ENCODE results near the gene NLRP6.

NLRP6 gene

GRCh38 chr11:278001-278951 is at the start of gene NLRP6:
Gene NLRP6, plus strand, starts transcription at chr11:278407. Its CDS starts 163 bp downstream, at chr11:278570.
- H3K27me3 Mint-ChIP-seq (ENCODE audit: low read depth, poor library complexity) = peaks cover 2% of the 10 kb centered on the region
- peaks cover 30% of the 10 kb centered on the region for H3K4me1 Mint-ChIP-seq
- no peak within 1 kb of the TSS for H3K4me3 Mint-ChIP-seq
- H3K27ac Mint-ChIP-seq = no peak within 1 kb of the TSS
- no peak for TF ChIP-seq CTCF (IDR thresholded peaks at IDR 0.05)
- H3K36me3 Mint-ChIP-seq (ENCODE audit: low read depth) = peaks cover 3% of the 10 kb centered on the region
- no peak for DNase-seq
- H3K9me3 Mint-ChIP-seq = peaks cover 29% of the 10 kb centered on the region

GRCh38 chr11:230431-230830 is 47.8 kb upstream of the NLRP6 start:
- Mint-ChIP-seq H3K4me3 (no peak overlapping the region), H3K9me3 (no peaks in the 10 kb centered on the region), H3K36me3 (ENCODE audit: low read depth) (peaks cover 33% of the 10 kb centered on the region), H3K27ac (peak overlapping the region; percentile 48), H3K27me3 (ENCODE audit: low read depth, poor library complexity) (no peaks in the 10 kb centered on the region), H3K4me1 (peaks cover 9% of the 10 kb centered on the region)
- no peak for DNase-seq
- no peak for TF ChIP-seq CTCF (IDR thresholded peaks at IDR 0.05)

GRCh38 chr11:232783-233565 is 45.2 kb upstream of the NLRP6 start:
- Mint-ChIP-seq H3K4me3 (no peak overlapping the region), H3K9me3 (no peaks in the 10 kb centered on the region), H3K27me3 (ENCODE audit: low read depth, poor library complexity) (no peaks in the 10 kb centered on the region), H3K36me3 (ENCODE audit: low read depth) (peaks cover 22% of the 10 kb centered on the region), H3K4me1 (peaks cover 19% of the 10 kb centered on the region), H3K27ac (no peak overlapping the region)
- DNase-seq = no peak
- no peak for TF ChIP-seq CTCF (IDR thresholded peaks at IDR 0.05)

GRCh38 chr11:235180-235579 is 43.0 kb upstream of the NLRP6 start:
- DNase-seq = no peak
- TF ChIP-seq CTCF (IDR thresholded peaks at IDR 0.05) = no peak
- no peaks in the 10 kb centered on the region for H3K27me3 Mint-ChIP-seq (ENCODE audit: low read depth, poor library complexity)
- H3K4me3 Mint-ChIP-seq = peak overlapping the region; percentile 95
- peaks cover 28% of the 10 kb centered on the region for H3K4me1 Mint-ChIP-seq
- no peak overlapping the region for H3K27ac Mint-ChIP-seq
- H3K9me3 Mint-ChIP-seq = no peaks in the 10 kb centered on the region
- H3K36me3 Mint-ChIP-seq (ENCODE audit: low read depth) = peaks cover 10% of the 10 kb centered on the region

- H3K27ac Mint-ChIP-seq = peak overlapping the region; percentile 89
- no peak for DNase-seq
- no peaks in the 10 kb centered on the region for H3K27me3 Mint-ChIP-seq (ENCODE audit: low read depth, poor library complexity)
- H3K9me3 Mint-ChIP-seq = no peaks in the 10 kb centered on the region
- H3K4me3 Mint-ChIP-seq = peak overlapping the region; percentile 95
- no peak for TF ChIP-seq CTCF (IDR thresholded peaks at IDR 0.05)
- peaks cover 28% of the 10 kb centered on the region for H3K4me1 Mint-ChIP-seq
- H3K36me3 Mint-ChIP-seq (ENCODE audit: low read depth) = peaks cover 9% of the 10 kb centered on the region
Measured at GRCh38 chr11:235609-235996, 42.6 kb upstream of the NLRP6 start.
